ENCODE measurements around the gene THBS2. TPM values are rescaled to one million over a fixed set of nuclear protein-coding genes. Genes with fewer than 3 reads are reported as not detected.
"Not testable (repeated sequence)": the region's sequence is repeated elsewhere in the genome, so short reads cannot be mapped to it uniquely, and the experiment has no call there.

THBS2 gene
- total RNA-seq, 1 donor, result not detected

DNA sequence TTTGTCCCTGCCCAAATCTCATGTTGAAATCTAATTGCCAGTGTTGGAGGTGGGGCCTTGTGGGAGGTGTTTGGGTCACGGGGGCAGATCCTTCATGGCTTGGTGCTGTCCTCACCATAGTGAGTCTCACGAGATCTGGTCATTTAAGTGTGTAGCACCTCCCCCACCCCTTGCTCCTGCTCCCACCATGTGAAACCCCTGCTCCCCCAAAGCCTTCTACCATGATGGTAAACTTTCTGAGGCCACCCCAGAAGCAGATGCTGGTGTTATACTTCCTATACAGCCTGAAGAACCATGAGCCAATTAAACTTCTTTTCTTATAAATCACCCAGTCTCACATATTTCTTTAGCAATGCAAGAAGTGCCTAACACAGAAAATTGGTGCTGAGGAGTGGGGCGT is 19.9 kb upstream of the THBS2 start:
- no peak for DNase-seq (ENCODE audit: low read depth in 2 of 3, low spot score in 2 of 3)

DNA sequence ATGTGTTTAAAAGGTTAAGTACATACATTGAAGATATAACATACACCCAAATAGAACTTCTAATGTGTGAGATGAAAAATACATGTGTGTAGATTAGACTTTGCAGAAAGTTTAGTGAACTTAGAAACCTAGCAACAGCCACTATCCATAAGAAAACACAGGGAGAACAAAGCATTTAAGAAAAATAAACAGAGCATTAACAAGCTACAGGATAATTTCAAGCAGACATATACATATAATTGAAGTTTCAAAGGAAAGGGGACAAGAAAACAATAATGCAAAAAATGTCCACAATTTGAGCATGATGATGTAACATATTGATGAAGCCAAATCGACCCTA is 18.2 kb upstream of the THBS2 start:
- no peak for DNase-seq (ENCODE audit: low read depth in 2 of 3, low spot score in 2 of 3)

GRCh38 chr6:169271158-169271876 is 17.7 kb upstream of the THBS2 start:
- no peak for DNase-seq (ENCODE audit: low read depth in 2 of 3, low spot score in 2 of 3)

DNA sequence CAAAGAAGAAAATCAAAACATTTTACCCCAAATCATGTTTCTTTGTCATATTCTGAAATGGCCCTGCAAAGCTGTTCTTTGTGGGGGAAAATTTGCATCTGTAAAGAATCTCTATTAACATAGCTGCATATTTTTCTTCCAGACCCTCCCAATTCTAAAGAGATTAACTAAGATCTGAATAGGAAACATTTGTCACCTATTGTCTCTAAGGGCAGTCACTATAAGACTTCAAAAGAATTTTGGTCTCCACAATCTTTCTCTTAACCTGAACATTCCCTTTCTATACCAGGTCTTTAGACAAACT is 16.4 kb upstream of the THBS2 start:
- DNase-seq (ENCODE audit: low read depth in 2 of 3, low spot score in 2 of 3), result not testable (repeated sequence)

GRCh38 chr6:169269180-169270076 is 15.8 kb upstream of the THBS2 start:
- no peak for DNase-seq (ENCODE audit: low read depth in 2 of 3, low spot score in 2 of 3)

- no peak for DNase-seq (ENCODE audit: low read depth in 2 of 3, low spot score in 2 of 3)
Measured at GRCh38 chr6:169268276-169268675, 14.6 kb upstream of the THBS2 start.

GRCh38 chr6:169266746-169267591 is 13.3 kb upstream of the THBS2 start:
- DNase-seq (ENCODE audit: low read depth in 2 of 3, low spot score in 2 of 3), result no peak

DNA sequence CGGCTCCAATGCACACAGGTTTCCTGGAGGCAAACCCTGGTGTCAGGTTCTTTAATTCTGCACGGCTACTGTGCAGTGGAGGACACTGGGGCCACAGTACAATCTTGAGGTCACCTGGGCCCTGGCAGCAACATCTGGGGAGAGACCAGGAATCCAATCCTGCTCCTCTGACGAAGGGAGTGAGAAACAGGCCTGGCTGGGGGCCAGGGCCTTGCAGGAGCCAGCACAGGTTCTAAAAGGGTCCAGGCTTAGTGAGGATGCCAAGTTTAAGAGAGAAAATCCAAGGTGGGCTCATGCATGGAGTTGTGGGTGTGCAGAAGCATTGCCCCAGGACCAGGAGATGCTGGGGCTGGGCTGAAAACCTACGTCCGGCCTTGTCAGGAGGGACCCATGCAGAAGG is 12.6 kb upstream of the THBS2 start:
- no peak for DNase-seq (ENCODE audit: low read depth in 2 of 3, low spot score in 2 of 3)

DNA sequence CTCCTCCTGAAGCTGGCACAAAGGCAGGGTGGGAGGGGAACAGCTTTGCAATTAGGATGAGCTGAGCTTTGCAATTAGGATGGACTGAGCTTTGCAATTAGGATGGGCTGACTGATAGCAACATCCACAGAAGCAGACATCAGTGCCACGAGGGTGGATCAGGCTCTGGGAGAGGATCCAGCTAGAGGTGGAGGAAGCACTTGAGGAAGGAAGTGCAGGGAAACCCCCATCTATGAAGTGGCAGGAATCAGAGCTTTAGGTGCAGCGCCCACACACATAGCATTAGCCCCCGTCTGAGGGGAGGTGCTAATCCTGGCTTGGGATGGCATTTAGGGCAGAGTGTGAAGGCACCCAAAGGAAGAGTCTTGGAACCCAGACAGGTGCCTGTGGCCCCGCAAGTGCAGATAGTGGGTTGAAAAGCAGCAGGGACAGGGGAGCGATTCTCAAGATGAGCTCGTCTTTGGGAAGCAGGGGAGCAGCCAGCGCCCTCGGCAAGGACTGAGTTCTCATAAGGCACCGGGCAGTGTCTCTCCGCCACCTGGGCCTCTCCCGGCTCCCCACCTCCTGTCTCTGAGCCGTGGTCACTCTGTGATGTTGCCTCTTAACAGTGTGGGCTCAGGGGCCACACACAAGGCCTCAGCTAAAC is 12.0 kb upstream of the THBS2 start:
- no peak for DNase-seq (ENCODE audit: low read depth in 2 of 3, low spot score in 2 of 3)

- DNase-seq (ENCODE audit: low read depth in 2 of 3, low spot score in 2 of 3), result no peak
Measured at GRCh38 chr6:169263836-169264608, 10.4 kb upstream of the THBS2 start.

DNA sequence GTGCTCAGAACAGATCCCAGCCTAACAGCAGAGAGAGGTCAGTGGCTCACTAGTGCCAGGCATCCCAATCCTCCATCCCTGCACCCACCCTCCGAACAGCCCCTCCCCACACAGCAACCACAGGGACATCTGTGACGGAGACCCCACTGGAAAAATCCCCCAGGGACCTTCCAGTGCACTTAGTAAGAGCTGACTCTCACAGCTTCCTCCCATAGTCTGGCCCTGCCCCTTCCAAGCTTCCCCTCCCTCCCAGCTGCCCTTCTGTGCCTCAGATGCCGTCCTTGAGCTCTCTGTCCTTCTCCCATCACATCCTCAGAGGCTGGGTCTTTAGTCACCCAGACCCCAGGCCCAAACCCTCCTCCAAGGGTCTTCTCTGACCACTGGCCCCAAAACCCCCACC is 9.7 kb upstream of the THBS2 start:
- DNase-seq (ENCODE audit: low read depth in 2 of 3, low spot score in 2 of 3), result no peak

DNA sequence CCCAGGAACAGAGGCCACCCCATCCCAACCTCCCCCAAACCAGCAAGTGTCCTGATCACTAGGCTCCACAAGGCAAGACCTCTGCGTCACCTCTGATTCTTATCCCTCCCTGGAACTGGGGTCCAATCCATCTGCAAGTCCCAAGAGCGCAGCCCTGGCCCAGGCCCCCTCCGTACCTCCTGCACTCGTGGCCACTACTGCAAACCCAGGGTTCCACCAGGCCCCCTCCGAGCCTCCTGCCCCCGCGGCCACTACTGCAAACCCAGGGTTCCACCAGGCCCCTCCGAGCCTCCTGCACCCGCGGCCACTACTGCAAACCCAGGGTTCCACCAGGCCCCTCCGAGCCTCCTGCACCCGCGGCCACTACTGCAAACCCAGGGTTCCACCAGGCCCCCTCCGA is 9.0 kb upstream of the THBS2 start:
- not testable (repeated sequence) for DNase-seq (ENCODE audit: low read depth in 2 of 3, low spot score in 2 of 3)

GRCh38 chr6:169256518-169256917 is 2.9 kb upstream of the THBS2 start:
- no peak for DNase-seq (ENCODE audit: low read depth in 2 of 3, low spot score in 2 of 3)

- DNase-seq (ENCODE audit: low read depth in 2 of 3, low spot score in 2 of 3), result no peak
Measured at GRCh38 chr6:169256061-169256460, 2.4 kb upstream of the THBS2 start.

DNA sequence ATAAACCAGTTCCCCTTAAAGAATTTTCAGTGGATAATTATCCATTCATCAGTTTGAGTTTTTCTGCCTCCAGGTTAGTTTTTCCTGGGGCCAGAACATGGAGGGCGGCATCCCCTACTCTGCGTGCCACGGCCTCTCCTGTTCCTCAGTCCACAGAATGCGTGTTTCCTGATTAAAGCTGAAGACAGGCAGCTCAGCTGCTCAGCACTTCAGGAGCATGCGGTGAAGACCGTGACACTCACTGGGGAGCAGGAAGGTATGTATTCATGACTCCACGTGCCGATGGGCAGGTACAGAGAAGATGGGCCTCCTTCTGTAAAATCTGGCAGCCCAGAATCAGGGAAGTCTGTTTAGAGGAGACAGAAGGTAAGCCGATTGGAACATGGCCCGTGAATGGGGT is 2.0 kb upstream of the THBS2 start:
- DNase-seq (ENCODE audit: low read depth in 2 of 3, low spot score in 2 of 3), result no peak

DNA sequence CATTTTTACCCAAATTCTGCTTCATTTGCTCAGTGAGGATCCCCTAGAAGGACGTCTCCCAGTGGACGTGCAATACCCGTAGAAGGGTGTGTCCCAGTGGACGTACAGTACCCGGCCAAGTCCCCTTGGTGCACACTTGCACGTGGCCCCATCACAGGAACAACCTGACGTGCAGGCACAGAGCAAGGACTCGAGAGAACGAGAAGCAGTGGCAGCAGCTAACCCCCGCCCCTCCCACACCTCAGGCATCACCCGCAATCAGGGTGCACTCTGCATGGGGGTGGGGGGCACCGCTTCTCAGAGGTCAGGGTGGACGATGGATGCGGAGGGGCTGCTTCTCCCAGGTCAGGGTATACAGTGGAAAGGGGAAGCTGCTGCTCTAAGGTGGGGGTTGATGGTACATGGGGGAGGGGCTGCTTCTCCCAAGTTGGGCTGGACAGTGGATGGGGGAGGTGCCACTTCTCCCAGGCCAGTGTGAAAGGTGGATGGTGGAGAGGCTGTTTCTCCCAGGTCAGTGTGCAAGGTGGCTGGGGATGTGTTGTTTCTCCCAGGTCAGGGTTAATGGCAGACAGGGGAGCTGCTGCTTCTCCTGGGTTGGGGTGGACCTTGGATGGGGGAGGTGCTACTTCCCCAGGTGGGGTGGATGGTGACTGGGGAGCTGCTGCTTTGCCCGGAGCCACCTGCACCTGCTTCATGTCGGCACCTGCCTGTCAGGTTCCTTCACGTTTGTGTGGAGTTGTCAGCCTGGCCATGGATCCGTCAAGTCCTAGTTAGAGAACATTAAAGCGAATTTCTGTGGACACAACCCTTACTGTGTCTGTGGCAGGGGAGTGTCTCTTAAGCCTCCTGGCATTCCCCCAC is 1.0 kb upstream of the THBS2 start:
- DNase-seq (ENCODE audit: low read depth in 2 of 3, low spot score in 2 of 3), result no peak

GRCh38 chr6:169252505-169253189 is 999 bp downstream of the THBS2 start:
- no peak for DNase-seq (ENCODE audit: low read depth in 2 of 3, low spot score in 2 of 3)

DNA sequence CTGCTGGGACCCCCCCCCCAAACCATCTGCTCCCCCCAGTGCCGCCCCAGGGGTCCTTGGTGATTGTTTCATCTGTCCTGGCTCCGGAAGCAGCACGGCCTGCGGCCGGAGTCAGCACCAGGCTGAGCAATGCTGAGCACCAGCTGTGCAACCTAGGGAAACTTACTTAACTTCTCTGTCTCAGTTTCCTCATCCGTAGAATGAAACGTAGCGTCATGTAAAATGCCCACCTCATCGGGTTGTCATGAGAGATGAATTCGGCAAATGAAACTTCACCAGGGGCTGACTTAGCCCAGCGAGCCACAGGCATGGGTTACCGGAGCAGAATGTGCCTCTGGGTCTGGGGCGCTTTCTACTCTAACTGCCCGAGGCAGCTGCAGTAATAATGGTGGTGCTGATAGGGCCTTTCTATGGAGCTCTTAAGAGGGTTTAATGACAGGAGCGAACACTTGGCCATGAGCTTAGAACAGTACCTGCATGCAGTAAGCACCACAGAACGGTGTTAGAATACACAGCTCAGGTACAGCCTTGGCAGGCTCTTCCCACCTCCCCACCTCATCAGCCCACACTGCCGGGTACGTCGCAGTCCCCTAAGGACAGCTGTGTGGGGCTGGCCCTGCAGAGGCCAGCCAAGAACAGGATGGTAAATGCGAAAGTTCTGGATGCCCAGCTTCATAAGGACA is 1.7 kb downstream of the THBS2 start:
- DNase-seq (ENCODE audit: low read depth in 2 of 3, low spot score in 2 of 3), result no peak

Data from hematopoietic multipotent progenitor cell (in vitro differentiated cells).